NCI-H226 (cell line): ENCODE results near the gene HHATL.
"Not testable (repeated sequence)": the region's sequence is repeated elsewhere in the genome, so short reads cannot be mapped to it uniquely, and the experiment has no call there.

Experiments
- DNase-seq: peaks from one replicate; pipeline ENCODE4 v3.0.0-alpha.2; 2015

Gene HHATL

GRCh38 chr3:42733501-42734262 lies 31.1 kb upstream of the HHATL start:
- DNase-seq, result no peak

- no peak for DNase-seq
Measured at GRCh38 chr3:42732829-42733459, 30.3 kb upstream of the HHATL start.

- no peak for DNase-seq
Measured at GRCh38 chr3:42732196-42732828, 29.7 kb upstream of the HHATL start.

GRCh38 chr3:42731476-42732195 lies 29.0 kb upstream of the HHATL start:
- no peak for DNase-seq

- no peak for DNase-seq
Measured at GRCh38 chr3:42730706-42731420, 28.3 kb upstream of the HHATL start.

- DNase-seq, result no peak
Measured at GRCh38 chr3:42730294-42730693, 27.7 kb upstream of the HHATL start.

GRCh38 chr3:42729404-42730145 lies 27.0 kb upstream of the HHATL start:
- no peak for DNase-seq

- DNase-seq, result no peak
Measured at GRCh38 chr3:42728668-42729364, 26.2 kb upstream of the HHATL start.

- DNase-seq, result no peak
Measured at GRCh38 chr3:42728056-42728455, 25.5 kb upstream of the HHATL start.

- DNase-seq, result no peak
Measured at GRCh38 chr3:42725454-42725853, 22.9 kb upstream of the HHATL start.

GRCh38 chr3:42723219-42723618 lies 20.6 kb upstream of the HHATL start:
- no peak for DNase-seq

GRCh38 chr3:42722442-42722841 lies 19.8 kb upstream of the HHATL start:
- DNase-seq, result not testable (repeated sequence)

GRCh38 chr3:42721690-42722089 lies 19.1 kb upstream of the HHATL start:
- no peak for DNase-seq

GRCh38 chr3:42720126-42720525 lies 17.5 kb upstream of the HHATL start:
- DNase-seq, result no peak

- DNase-seq, result no peak
Measured at GRCh38 chr3:42719002-42719401, 16.4 kb upstream of the HHATL start.

- DNase-seq, result no peak
Measured at GRCh38 chr3:42718338-42718737, 15.7 kb upstream of the HHATL start.

- no peak for DNase-seq
Measured at GRCh38 chr3:42717306-42717705, 14.7 kb upstream of the HHATL start.

GRCh38 chr3:42714171-42714852 lies 11.7 kb upstream of the HHATL start:
- no peak for DNase-seq

- no peak for DNase-seq
Measured at GRCh38 chr3:42713747-42714146, 11.1 kb upstream of the HHATL start.

- no peak for DNase-seq
Measured at GRCh38 chr3:42712688-42713372, 10.2 kb upstream of the HHATL start.
